Measurements from ENCODE around the gene ANAPC1.
A peak's percentile ranks its signal among the peaks of the same experiment; 100 is the strongest.
"Not testable (repeated sequence)": the region's sequence is repeated elsewhere in the genome, so short reads cannot be mapped to it uniquely, and the experiment has no call there.

ANAPC1 gene

GRCh38 chr2:111812970-111813622, 70.9 kb downstream of the ANAPC1 start:
- not testable (repeated sequence) for DNase-seq (ENCODE audit: low read depth in 2 of 2)

- not testable (repeated sequence) for DNase-seq (ENCODE audit: low read depth in 2 of 2)
Measured at GRCh38 chr2:111790633-111791032, 93.4 kb downstream of the ANAPC1 start.

GRCh38 chr2:111784081-111784480, 99.9 kb downstream of the ANAPC1 start:
- not testable (repeated sequence) for DNase-seq (ENCODE audit: low read depth in 2 of 2)

DNA sequence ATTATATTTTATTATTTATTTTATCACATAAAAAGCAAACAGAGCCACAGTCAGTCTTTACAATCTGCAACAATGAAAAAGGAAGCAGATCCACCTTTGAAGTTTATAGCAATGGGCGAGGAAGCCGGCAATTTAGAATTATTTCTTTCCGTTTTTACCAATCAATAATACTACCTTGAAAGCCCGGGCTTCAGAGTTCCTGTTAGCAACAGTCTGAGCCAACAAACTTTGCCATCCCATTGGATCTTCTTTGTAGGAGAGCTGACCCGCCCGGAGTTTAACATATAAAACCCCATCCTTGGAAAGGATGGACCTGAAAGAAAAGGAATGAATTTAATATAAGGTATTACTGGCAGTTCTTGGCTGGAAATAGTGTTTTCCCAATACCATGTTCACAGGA, 101.8 kb downstream of the ANAPC1 start:
- DNase-seq (ENCODE audit: low read depth in 2 of 2): not testable (repeated sequence)

DNA sequence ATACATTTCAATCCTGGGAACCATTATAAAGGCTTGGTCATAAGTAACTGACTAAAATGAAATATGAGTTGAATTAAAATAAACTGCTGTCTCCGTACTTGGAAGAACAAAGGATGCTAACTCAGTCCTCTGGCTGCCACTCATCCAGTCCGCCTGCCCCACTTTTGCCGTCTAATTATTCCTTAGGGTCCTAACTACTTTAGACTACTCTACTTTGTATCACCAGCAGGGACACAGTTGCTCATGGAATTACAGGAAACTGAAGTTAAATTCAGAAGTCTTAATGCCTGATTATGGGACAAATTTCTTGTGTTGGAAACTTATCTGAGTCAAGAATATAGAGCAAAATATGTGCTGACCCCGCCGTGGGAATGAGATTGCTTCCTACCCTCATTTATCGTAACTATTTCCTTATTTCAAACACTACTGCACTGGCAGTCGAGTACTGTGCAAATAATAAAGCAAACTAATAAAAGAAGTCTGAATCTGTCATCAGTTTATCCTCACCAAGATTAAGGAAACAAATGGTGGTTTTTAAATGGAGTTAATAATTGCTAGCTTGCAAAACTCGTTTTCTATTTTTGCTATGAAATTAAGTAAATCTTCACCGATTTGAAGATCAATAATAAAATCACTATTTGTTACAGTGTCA, 102.4 kb downstream of the ANAPC1 start:
- DNase-seq (ENCODE audit: low read depth in 2 of 2): not testable (repeated sequence)

GRCh38 chr2:111777155-111777554, 106.8 kb downstream of the ANAPC1 start:
- DNase-seq (ENCODE audit: low read depth in 2 of 2): not testable (repeated sequence)

GRCh38 chr2:111776296-111776695, 107.7 kb downstream of the ANAPC1 start:
- not testable (repeated sequence) for DNase-seq (ENCODE audit: low read depth in 2 of 2)

- not testable (repeated sequence) for DNase-seq (ENCODE audit: low read depth in 2 of 2)
Measured at GRCh38 chr2:111772180-111772579, 111.8 kb downstream of the ANAPC1 start.

GRCh38 chr2:111770916-111771658, 112.9 kb downstream of the ANAPC1 start:
- DNase-seq (ENCODE audit: low read depth in 2 of 2): not testable (repeated sequence)

- not testable (repeated sequence) for DNase-seq (ENCODE audit: low read depth in 2 of 2)
Measured at GRCh38 chr2:111768266-111769190, 115.5 kb downstream of the ANAPC1 start.

GRCh38 chr2:111767087-111767486, 116.9 kb downstream of the ANAPC1 start:
- not testable (repeated sequence) for DNase-seq (ENCODE audit: low read depth in 2 of 2)

DNA sequence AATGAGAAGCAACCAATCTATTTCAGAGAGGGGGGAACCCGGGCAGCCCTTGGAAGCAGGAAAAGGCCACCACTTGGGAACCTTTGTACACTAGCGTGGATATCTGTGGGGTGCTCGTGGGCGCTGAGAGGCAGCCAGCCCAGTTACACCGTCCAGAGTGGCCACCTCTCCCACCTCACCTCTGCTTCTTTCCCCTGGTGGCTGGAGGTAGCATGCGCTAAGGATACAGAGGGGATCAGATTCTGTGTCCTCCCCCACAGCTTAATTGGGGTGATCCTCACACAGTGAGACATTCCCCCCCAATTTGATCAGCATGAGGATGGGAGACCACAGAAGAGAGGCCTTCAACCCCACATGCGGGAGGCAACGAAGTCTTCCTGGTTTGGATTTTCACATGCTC, 117.7 kb downstream of the ANAPC1 start:
- not testable (repeated sequence) for DNase-seq (ENCODE audit: low read depth in 2 of 2)

GRCh38 chr2:111764151-111764550, 119.8 kb downstream of the ANAPC1 start:
- not testable (repeated sequence) for DNase-seq (ENCODE audit: low read depth in 2 of 2)

- not testable (repeated sequence) for DNase-seq (ENCODE audit: low read depth in 2 of 2)
Measured at GRCh38 chr2:111760697-111761284, 123.2 kb downstream of the ANAPC1 start.

DNA sequence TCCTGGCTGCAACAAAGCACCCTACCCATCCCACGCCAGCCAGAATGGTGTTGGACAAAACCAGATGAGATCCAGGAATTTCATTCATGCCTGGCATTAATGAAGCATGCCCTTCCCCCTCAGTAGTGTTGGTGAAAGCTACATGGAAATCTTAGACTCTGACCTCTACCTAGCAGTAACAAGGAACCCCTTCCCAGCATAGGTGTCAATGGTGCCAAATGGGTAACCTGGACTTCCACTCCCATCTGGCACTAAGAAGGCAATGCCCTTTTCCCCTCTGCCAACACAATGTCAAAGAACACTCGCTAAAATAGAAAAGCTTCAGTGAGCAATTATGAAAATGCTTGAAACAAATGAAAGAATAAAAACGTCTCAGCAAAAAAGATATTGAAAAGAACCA, 131.5 kb downstream of the ANAPC1 start:
- DNase-seq (ENCODE audit: low read depth in 2 of 2): not testable (repeated sequence)

- DNase-seq (ENCODE audit: low read depth in 2 of 2): not testable (repeated sequence)
Measured at GRCh38 chr2:111750641-111751040, 133.4 kb downstream of the ANAPC1 start.

- not testable (repeated sequence) for DNase-seq (ENCODE audit: low read depth in 2 of 2)
Measured at GRCh38 chr2:111748429-111748828, 135.6 kb downstream of the ANAPC1 start.

DNA sequence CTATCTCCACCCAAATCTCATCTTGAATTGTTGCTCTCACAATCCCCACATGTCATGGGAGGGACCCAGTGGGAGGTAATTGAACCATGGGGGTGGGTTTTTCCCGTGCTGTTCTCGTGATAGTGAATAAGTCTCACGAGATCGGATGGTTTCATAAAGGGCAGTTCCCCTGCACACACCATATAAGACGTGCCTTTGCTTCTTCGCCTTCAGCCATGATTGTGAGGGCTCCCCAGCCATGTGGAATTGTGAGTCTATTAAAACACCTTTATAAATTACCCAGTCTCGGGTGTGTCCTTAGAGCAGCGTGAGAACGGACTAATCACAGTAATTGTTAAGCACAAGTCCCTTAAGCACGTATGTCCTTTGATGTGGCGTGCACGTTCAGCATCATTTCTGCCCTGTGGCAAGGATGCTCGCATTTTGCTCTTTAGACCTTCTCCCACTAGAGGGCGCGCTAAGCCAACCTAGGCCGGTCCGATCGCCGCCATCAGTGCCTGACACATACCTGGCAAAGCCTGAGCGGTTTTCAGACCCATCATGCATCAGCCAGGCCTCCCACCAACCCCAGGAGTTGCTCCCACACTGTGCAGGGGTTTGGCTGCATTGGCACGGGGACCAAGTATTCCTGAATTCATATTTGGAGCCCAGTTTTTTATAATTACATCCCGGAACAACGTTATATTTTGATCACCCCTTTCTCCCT, 136.4 kb downstream of the ANAPC1 start:
- peak; percentile 50 to 53 for DNase-seq (ENCODE audit: low read depth in 2 of 2)

GRCh38 chr2:111744751-111745150, 139.2 kb downstream of the ANAPC1 start:
- DNase-seq (ENCODE audit: low read depth in 2 of 2): not testable (repeated sequence)

DNA sequence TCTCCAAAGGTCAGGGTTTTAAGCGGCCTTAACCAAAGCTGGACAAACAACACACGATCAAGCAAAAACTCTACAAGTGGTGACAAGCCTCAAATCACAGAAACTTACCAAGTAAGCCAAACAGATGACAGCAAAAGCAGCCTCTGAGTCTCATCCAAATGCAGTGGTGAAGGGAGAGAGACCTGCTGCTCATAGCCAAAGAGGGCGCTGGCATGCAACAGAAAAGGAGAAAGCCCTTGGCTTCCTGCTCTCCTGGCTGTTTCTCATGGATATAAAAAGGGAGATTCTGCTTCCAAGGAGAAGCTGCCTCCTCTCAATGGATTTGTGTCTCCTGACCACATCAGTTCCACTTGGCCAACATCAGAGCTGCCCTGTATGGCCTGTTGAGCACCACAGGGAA, 142.5 kb downstream of the ANAPC1 start:
- DNase-seq (ENCODE audit: low read depth in 2 of 2): not testable (repeated sequence)

Measured in stimulated activated CD8-positive, alpha-beta memory T cell treated with anti-CD3 and anti-CD28 coated beads, Interleukin-15, amount 100 ng/mL, for 48 hours (primary cell).